Activated CD4-positive, alpha-beta T cell treated with anti-CD3 and anti-CD28 coated beads, Interleukin-2, amount 50 U/mL, for 48 hours (primary cell): Measurements from ENCODE around the gene TNRC18.
A peak's percentile ranks its signal among the peaks of the same experiment; 100 is the strongest.
"Not testable (repeated sequence)": the region's sequence is repeated elsewhere in the genome, so short reads cannot be mapped to it uniquely, and the experiment has no call there.

Experiments used
- DNase-seq, 2 experiments: peaks; one replicate each; pipeline ENCODE4 v3.0.0-alpha.2; 2020

TNRC18 gene, protein sequence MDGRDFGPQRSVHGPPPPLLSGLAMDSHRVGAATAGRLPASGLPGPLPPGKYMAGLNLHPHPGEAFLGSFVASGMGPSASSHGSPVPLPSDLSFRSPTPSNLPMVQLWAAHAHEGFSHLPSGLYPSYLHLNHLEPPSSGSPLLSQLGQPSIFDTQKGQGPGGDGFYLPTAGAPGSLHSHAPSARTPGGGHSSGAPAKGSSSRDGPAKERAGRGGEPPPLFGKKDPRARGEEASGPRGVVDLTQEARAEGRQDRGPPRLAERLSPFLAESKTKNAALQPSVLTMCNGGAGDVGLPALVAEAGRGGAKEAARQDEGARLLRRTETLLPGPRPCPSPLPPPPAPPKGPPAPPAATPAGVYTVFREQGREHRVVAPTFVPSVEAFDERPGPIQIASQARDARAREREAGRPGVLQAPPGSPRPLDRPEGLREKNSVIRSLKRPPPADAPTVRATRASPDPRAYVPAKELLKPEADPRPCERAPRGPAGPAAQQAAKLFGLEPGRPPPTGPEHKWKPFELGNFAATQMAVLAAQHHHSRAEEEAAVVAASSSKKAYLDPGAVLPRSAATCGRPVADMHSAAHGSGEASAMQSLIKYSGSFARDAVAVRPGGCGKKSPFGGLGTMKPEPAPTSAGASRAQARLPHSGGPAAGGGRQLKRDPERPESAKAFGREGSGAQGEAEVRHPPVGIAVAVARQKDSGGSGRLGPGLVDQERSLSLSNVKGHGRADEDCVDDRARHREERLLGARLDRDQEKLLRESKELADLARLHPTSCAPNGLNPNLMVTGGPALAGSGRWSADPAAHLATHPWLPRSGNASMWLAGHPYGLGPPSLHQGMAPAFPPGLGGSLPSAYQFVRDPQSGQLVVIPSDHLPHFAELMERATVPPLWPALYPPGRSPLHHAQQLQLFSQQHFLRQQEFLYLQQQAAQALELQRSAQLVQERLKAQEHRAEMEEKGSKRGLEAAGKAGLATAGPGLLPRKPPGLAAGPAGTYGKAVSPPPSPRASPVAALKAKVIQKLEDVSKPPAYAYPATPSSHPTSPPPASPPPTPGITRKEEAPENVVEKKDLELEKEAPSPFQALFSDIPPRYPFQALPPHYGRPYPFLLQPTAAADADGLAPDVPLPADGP (N-terminal part only)

GRCh38 chr7:5423306-5423975 lies at the start of gene TNRC18:
Gene TNRC18 (minus strand): TSS chr7:5423834. CDS start chr7:5421246, 2,588 bp downstream.
- peak; percentile 25 to 30 for DNase-seq

GRCh38 chr7:5472432-5473315 lies 49.0 kb upstream of the TNRC18 start:
- DNase-seq: no peak

GRCh38 chr7:5471623-5472022 lies 48.0 kb upstream of the TNRC18 start:
- not testable (repeated sequence) for DNase-seq

- DNase-seq: no peak
Measured at GRCh38 chr7:5470816-5471215, 47.2 kb upstream of the TNRC18 start.

- DNase-seq: no peak
Measured at GRCh38 chr7:5470167-5470532, 46.5 kb upstream of the TNRC18 start.

DNA sequence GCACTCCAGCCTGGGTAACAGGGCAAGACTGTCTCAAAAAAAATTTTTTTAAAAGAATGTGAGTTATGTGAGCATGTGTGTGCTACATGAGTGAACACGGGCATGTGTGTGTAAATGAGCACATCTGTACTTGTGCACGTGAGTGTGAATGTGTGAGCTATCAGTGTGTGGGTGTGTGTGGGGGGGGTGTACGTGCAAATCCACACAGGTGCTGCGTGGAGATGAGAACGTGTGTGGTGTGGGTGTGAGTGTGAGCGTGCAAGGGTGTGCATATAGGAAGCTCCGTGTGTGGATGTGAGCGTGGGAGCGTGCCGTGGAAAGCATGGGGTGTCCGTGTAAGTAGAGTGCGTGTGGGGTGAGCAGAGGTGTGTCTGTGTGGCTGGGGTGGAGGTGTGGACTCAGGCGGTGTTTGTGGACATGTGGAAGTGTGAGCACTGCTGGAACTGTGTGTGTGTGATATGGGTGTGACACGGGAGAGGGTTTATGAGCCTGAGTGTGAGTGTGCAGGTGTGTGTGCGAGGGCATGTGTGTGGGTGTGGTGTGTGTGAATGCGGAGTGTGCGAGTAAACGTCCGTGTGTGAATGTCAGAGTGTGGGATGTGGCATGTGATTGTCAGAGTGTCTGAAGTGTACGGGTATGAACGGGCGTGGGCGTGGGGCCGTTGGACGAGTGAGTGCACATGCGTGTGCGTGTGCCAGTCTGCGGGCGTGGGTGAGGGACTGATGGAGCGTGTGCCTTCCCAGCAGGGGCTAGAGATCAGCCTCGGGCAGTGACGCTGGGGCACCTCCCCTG lies 45.9 kb upstream of the TNRC18 start:
- no peak for DNase-seq

DNA sequence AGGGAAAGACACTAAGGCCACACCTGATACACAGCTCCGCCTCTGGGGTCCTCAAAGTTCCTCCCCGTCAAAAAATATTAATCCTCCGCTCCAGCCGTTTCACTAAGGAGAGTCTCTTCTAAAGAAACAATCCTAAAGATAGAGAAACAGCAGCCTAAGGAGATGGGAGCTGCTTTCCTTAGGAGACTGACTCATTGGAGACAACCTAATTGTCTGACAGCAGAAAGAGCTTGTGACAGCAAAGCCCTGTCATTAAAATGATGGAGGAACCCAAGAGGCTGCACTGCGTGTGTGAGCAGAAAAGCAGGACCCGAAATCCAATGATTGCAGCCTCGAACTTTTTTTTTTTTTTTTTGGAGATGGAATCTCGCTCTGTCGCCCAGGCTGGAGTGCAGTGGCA lies 44.0 kb upstream of the TNRC18 start:
- DNase-seq: no peak

GRCh38 chr7:5466551-5466950 lies 42.9 kb upstream of the TNRC18 start:
- no peak for DNase-seq

DNA sequence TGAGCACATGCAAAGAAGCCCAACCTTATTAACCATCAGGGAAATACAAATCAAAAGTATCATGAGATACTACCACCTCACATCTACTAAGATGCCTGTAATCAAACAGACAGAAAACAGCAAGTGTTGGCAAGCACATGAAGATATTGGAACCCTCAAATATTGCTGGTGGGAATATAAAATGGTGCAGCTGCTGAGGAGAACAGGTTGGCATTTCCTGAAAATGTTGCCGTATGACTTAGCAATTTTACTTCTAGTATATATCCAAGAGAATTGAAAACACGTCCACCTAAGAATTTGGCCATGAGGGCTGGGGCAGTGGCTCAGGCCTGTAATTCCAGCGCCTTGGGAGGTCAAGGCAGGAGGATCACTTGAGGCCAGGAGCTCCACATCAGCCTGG lies 39.4 kb upstream of the TNRC18 start:
- no peak for DNase-seq

GRCh38 chr7:5462216-5462615 lies 38.6 kb upstream of the TNRC18 start:
- no peak for DNase-seq

DNA sequence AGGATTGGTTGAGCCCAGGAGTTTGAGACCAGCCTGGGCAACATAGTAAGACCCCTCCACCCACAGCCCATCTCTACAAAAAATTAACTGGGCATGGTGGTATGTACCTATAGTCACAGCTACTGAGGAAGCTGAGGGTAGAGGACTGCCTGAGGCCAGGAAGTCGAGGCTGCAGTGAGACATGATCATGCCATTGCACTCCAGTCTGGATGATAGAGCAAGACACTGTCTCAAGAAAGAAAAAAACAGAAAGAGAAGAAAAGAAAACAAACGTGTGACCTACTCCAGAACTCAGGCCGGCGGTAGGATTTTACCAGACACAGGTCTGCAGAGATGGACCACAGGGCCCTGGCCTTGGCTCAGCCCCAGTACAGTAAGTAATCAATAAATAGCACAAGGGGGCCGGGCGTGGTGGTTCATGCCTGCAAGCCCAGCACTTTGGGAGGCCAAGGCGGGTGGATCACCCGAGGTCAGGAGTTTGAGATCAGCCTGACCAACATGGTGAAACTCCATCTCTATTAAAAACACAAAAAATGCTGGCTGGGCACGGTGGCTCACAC lies 35.4 kb upstream of the TNRC18 start:
- DNase-seq: no peak

- no peak for DNase-seq
Measured at GRCh38 chr7:5457245-5457735, 33.7 kb upstream of the TNRC18 start.

- DNase-seq: no peak
Measured at GRCh38 chr7:5456409-5456808, 32.8 kb upstream of the TNRC18 start.

DNA sequence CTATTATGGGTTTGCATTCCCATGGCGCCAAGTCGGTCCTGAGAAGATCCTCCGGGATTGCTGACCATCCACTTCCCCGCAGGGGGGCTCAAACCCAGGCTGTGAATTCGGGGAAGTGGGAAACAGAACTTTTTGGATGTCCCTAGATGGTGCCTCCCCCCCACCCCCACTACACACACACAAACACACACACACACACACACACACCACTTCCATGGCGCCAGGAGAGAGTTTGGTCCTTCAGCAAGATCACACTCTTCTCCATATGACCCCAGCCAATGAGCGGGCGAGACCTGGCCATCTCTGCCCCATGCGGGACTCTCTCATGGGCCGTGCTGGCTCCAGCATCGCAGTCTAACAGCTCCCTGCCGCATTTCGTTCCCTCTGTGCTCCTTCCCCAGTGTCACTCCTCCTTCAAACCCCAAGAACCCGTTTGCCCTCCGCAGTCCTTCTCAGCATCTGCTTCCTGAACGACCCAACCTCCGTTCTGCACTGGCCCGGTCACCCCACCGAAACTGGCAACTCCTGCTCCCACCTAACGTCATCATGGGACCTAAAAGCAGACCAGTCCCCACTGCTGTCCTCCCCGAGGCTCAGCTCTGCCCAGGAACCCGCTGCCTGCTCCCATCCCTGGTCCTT lies 32.1 kb upstream of the TNRC18 start:
- no peak for DNase-seq

- no peak for DNase-seq
Measured at GRCh38 chr7:5455175-5455574, 31.5 kb upstream of the TNRC18 start.

GRCh38 chr7:5454485-5454884 lies 30.9 kb upstream of the TNRC18 start:
- DNase-seq: no peak

DNA sequence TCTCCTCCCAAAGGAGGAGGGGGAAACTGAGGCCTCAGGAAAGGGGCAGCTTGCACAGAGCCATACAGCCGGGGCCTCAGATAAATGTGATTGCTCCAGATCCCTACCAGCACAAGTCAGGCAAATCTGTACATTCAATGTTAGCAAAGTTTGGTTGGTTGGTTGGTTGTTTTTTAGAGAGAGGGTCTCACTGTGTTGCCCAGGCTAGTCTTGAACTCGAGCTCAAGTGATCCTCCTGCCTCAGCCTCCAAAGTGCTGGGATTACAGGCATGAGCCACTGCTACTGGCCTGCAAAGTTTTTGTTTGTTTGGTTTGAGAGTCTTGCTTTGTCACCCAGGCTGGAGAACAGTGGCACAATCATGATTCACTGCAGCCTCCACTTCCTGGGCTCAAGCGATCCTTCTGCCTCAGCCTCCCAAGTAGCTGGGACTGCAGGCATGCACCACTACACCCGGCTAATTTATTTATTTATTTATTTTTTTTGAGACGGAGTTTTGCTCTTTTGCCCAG lies 30.0 kb upstream of the TNRC18 start:
- no peak for DNase-seq

GRCh38 chr7:5452937-5453540 lies 29.4 kb upstream of the TNRC18 start:
- no peak for DNase-seq

DNA sequence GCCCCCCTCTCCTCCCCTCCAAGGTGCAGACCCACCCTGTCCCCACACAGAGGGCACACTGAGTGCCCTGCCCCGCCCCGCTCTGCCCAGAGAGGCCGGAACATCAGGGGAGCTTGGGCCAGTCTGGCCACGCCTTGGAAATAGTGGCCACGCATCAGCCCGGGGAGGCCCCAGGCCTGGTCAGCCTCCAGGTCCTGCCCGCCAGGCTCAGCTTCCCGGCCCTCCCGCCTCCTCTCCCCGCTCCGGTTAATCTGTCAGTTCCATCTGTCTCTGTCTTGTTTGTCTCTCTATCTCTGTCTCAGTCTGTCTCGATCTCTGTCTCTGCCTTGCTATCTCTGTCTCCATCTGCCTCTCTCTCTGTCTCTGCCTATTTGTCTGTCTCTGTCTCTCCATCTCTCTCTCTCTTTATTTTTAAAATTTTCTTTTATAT lies 28.9 kb upstream of the TNRC18 start:
- no peak for DNase-seq
